H1 (cell line): ENCODE results near the gene DTX4.

Experiments
- KDM1A ChIP-seq: fragments of 200-600, 300-600 bp; sonication (generic); IDR thresholded peaks from 2 replicates; pipeline ENCODE4 v1.7.1; 2016; ENCODE audit warnings: mild to moderate bottlenecking, low read length, borderline replicate concordance
- POLR2AphosphoS5 ChIP-seq: IDR thresholded peaks from 2 replicates; pipeline ENCODE4 v1.6.1; 2011; ENCODE audit warnings: low read depth, low read length
- SUZ12 ChIP-seq: fragments of 200-600 bp; sonication (generic); IDR thresholded peaks from 2 replicates; pipeline ENCODE4 v1.6.1; 2012; ENCODE audit warnings: mild to moderate bottlenecking, inconsistent platforms, low read length, moderate library complexity, mixed read lengths
- TAF7 ChIP-seq: optimal IDR thresholded peaks from 2 replicates; pipeline ENCODE3; 2011; ENCODE audit warnings: low read depth, mild to moderate bottlenecking, inconsistent platforms, low read length, moderate library complexity, borderline replicate concordance
- TF ChIP-seq, protein P1 (sequence below), 3 experiments: IDR thresholded peaks; 1 replicate in 2 of 3; 2 replicates in 1 of 3; pipeline versions ENCODE4 v1.5.1 to v1.6.1; 2011; ENCODE audit warnings: low read length in 3 of 3, mild to moderate bottlenecking in 3 of 3, inconsistent platforms in 2 of 3, low read depth in 1 of 3, moderate library complexity in 1 of 3; ENCODE audit not compliant: insufficient read depth in 1 of 3; ENCODE audit errors: control extremely low read depth in 1 of 3

DNA sequence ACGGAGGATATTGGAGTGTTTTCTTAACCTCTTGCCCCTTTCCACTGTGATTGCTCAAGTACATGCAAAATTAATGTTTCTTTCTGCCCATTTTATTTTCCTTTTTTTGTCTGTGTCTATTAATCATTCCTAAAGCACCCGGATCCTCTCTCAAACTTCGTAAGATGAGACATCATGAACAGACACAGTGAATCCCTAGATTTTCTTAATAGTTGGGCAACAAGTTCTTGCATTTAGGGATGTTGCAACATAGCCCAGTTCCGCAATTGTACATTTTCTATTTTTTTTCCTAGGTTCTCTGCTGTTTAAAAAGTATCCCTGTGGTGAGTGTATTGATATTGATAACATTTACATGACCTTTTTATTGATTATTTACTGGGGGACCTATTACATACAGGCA, 26.4 kb upstream of the DTX4 start:
- TF ChIP-seq, protein P1, sequence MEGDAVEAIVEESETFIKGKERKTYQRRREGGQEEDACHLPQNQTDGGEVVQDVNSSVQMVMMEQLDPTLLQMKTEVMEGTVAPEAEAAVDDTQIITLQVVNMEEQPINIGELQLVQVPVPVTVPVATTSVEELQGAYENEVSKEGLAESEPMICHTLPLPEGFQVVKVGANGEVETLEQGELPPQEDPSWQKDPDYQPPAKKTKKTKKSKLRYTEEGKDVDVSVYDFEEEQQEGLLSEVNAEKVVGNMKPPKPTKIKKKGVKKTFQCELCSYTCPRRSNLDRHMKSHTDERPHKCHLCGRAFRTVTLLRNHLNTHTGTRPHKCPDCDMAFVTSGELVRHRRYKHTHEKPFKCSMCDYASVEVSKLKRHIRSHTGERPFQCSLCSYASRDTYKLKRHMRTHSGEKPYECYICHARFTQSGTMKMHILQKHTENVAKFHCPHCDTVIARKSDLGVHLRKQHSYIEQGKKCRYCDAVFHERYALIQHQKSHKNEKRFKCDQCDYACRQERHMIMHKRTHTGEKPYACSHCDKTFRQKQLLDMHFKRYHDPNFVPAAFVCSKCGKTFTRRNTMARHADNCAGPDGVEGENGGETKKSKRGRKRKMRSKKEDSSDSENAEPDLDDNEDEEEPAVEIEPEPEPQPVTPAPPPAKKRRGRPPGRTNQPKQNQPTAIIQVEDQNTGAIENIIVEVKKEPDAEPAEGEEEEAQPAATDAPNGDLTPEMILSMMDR (IDR thresholded peaks at IDR 0.05; ENCODE audit: control extremely low read depth in 1 of 3, insufficient read depth in 1 of 3, low read depth in 1 of 3, low read length in 3 of 3): no peak
- TF ChIP-seq TAF7 (no peak), POLR2AphosphoS5 (no peak), KDM1A (no peak), SUZ12 (no peak)
